Keratinocyte (primary cell): ENCODE data around the gene NCKAP5.

ENCODE experiments used
- CTCF ChIP-seq, 3 experiments: IDR thresholded peaks in 1 of 3; conservative IDR thresholded peaks in 1 of 3; optimal IDR thresholded peaks in 1 of 3; 2 replicates in 2 of 3; 3 replicates in 1 of 3; pipeline versions ENCODE3 to v1.5.1; 2011; ENCODE audit warnings: low read length in 3 of 3, mild to moderate bottlenecking in 3 of 3, moderate library complexity in 2 of 3, control low read depth in 1 of 3, inconsistent platforms in 1 of 3; ENCODE audit not compliant: insufficient read depth in 2 of 3; ENCODE audit errors: extremely low read depth in 1 of 3
- EZH2 ChIP-seq: IDR thresholded peaks from one replicate; pipeline ENCODE4 v1.6.1; 2012; ENCODE audit warnings: inconsistent platforms, mild to moderate bottlenecking, low read length, moderate library complexity

- TF ChIP-seq CTCF (optimal IDR thresholded peaks at IDR 0.05 in 1 of 3, IDR thresholded peaks at IDR 0.05 in 1 of 3, conservative IDR thresholded peaks at IDR 0.05 in 1 of 3; ENCODE audit: extremely low read depth in 1 of 3, insufficient read depth in 2 of 3, low read length in 3 of 3) (no peak), EZH2 (no peak)
Measured at GRCh38 chr2:133152801-133153200, 415.5 kb downstream of the NCKAP5 start.
